ENCODE results near the gene SLC9A9. TPM values are rescaled to one million over a fixed set of nuclear protein-coding genes. Genes with fewer than 3 reads are reported as not detected.

Gene SLC9A9
- total and polyA plus RNA-seq, 10 of the 15 experiments (the other 5 are each of a cell fraction or from before 2014, with no cell fraction given) = 3.5 to 14.2 (median 9.3) TPM

DNA sequence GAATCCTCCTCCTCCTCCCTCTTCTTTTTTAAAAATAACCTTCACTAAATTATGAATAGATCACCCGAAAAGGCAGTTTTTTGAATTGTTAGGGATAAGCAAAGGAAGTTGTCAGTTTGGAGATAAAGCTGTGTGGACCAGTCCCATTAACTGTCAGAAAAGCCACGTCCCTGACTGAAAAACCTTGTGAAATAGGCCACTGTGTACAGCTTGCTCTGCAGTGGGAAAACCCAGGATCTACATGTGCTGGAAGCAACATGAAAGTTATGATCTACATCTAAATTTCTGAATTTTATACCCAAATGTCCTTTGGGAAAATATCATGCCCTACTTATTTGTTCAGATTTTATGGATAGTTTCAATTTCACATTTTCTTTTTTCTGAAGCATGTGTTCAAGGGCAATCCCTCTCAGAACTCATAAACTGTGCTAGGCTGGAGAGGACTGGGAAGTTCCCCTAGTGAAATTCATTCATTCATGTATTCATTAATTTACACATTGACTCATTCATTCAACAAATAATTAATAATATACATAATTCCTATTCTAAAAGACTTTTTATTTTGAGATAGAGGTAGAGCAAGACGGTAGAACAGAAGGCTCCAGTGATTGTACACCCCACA, 149.5 kb downstream of the SLC9A9 start:
- H4K20me1 ChIP-seq (ENCODE audit: control insufficient read depth, insufficient read depth) = no peaks in the 10 kb centered on the region
- H3K4me3 ChIP-seq = no peak overlapping the region
- no peak overlapping the region for H3K27ac ChIP-seq (ENCODE audit: control insufficient read depth, insufficient read depth)
- FAIRE-seq (no peak), DNase-seq (ENCODE audit: low read depth, low spot score) (no peak), ATAC-seq (no peak)
- no peak overlapping the region for H3K9ac ChIP-seq (ENCODE audit: control insufficient read depth, insufficient read depth, low read length)
- no peaks in the 10 kb centered on the region for H3K79me2 ChIP-seq (ENCODE audit: control insufficient read depth, insufficient read depth, low read length)
- no peak overlapping the region for H3K4me2 ChIP-seq (ENCODE audit: control insufficient read depth, insufficient read depth)
- H2AFZ ChIP-seq (ENCODE audit: control insufficient read depth, low read depth, low read length) = no peak overlapping the region
- no peaks in the 10 kb centered on the region for H3K36me3 ChIP-seq (ENCODE audit: control insufficient read depth in 2 of 2, insufficient read depth in 2 of 2, low read length in 1 of 2)
- ChIA-PET POLR2A (no interaction called here), SMC1A (ENCODE audit: uncharacterized antibody, unreplicated experiment) (no interaction called here), RAD21 (ENCODE audit: unreplicated experiment) (no interaction called here), CTCF (no interaction called here)
- no peak for TF ChIP-seq IKZF2 (IDR thresholded peaks at IDR 0.05)
- no peak for TF ChIP-seq CBX3 (IDR thresholded peaks at IDR 0.05; ENCODE audit: borderline replicate concordance, low read depth)
- in situ Hi-C loops (cut with MboI) (no loop called here), intact Hi-C loops (cut with micrococcal nuclease; ENCODE audit: unreplicated experiment) (no loop called here)
- no TSS peak for BruUV-seq (replicated peaks)
- no peaks in the 10 kb centered on the region for H3K9me3 ChIP-seq (replicated peaks; ENCODE audit: control insufficient read depth, insufficient read depth, low read length)
- WGBS (ENCODE audit: insufficient coverage, insufficient replicate concordance, low lambda C conversion rate, missing lambda C conversion rate) = 72% methylated on average over 3 of the region's 3 CpGs
- H3K4me1 ChIP-seq (ENCODE audit: control insufficient read depth, insufficient read depth, low read length) = no peaks in the 10 kb centered on the region
- no peaks in the 10 kb centered on the region for H3K27me3 ChIP-seq (replicated peaks in 1 of 2; ENCODE audit: control insufficient read depth in 2 of 2, insufficient read depth in 2 of 2, low read length in 1 of 2)

DNA sequence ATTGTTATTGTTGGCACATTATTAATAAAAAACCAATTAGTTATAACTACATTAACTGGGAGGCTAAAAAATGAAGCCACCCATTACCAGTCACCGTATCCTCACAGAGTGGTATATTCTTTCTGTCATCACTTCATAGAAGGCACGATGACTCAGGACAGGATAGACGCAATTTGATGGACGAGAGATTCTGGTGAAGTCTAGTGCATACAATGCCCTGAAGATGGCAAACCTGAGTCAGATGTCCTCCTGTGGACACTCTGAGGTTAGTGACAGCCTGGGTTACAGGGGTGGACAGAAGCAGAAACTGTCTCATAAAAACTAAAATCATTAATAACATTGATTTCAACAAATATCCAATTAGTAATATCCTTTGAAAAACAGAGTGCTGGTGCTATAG, 150.3 kb downstream of the SLC9A9 start:
- intact Hi-C loops (cut with micrococcal nuclease; ENCODE audit: unreplicated experiment) (no loop called here), in situ Hi-C loops (cut with MboI) (no loop called here)
- ChIA-PET CTCF (no interaction called here), RAD21 (ENCODE audit: unreplicated experiment) (no interaction called here), POLR2A (no interaction called here), SMC1A (ENCODE audit: uncharacterized antibody, unreplicated experiment) (no interaction called here)
- no peaks in the 10 kb centered on the region for H4K20me1 ChIP-seq (ENCODE audit: control insufficient read depth, insufficient read depth)
- ATAC-seq = no peak
- no peaks in the 10 kb centered on the region for H3K36me3 ChIP-seq (ENCODE audit: control insufficient read depth in 2 of 2, insufficient read depth in 2 of 2, low read length in 1 of 2)
- no TSS peak for BruUV-seq (replicated peaks)
- H3K27me3 ChIP-seq (replicated peaks in 1 of 2; ENCODE audit: control insufficient read depth in 2 of 2, insufficient read depth in 2 of 2, low read length in 1 of 2) = no peaks in the 10 kb centered on the region
- no peaks in the 10 kb centered on the region for H3K79me2 ChIP-seq (ENCODE audit: control insufficient read depth, insufficient read depth, low read length)
- H3K27ac ChIP-seq (ENCODE audit: control insufficient read depth, insufficient read depth) = no peak overlapping the region
- H3K4me2 ChIP-seq (ENCODE audit: control insufficient read depth, insufficient read depth) = no peak overlapping the region
- H3K4me1 ChIP-seq (ENCODE audit: control insufficient read depth, insufficient read depth, low read length) = no peaks in the 10 kb centered on the region
- 96% methylated on average over 4 of the region's 4 CpGs for WGBS (ENCODE audit: insufficient coverage, insufficient replicate concordance, low lambda C conversion rate, missing lambda C conversion rate)
- TF ChIP-seq SIX5 (IDR thresholded peaks at IDR 0.05; ENCODE audit: low read depth, low read length, severe bottlenecking) (no peak), RBBP5 (conservative IDR thresholded peaks at IDR 0.05) (no peak), ZNF24 (IDR thresholded peaks at IDR 0.05) (no peak), POLR2AphosphoS5 (IDR thresholded peaks at IDR 0.05; ENCODE audit: low read length) (no peak), JUND (IDR thresholded peaks at IDR 0.05; ENCODE audit: low read depth, low read length) (no peak), CUX1 (IDR thresholded peaks at IDR 0.05; ENCODE audit: insufficient replicate concordance, low read depth, low read length) (no peak)
- no peak overlapping the region for H3K9ac ChIP-seq (ENCODE audit: control insufficient read depth, insufficient read depth, low read length)
- FAIRE-seq = no peak
- DNase-seq (ENCODE audit: low read depth, low spot score) = no peak
- H3K4me3 ChIP-seq = no peak overlapping the region
- no peaks in the 10 kb centered on the region for H3K9me3 ChIP-seq (replicated peaks; ENCODE audit: control insufficient read depth, insufficient read depth, low read length)
- H2AFZ ChIP-seq (ENCODE audit: control insufficient read depth, low read depth, low read length) = no peak overlapping the region
